ENCODE measurements around the gene DAB2IP. TPM values are rescaled to one million over a fixed set of nuclear protein-coding genes. Genes with fewer than 3 reads are reported as not detected.
"Not testable (repeated sequence)": the region's sequence is repeated elsewhere in the genome, so short reads cannot be mapped to it uniquely, and the experiment has no call there.

The DAB2IP gene
- total RNA-seq, 2 donors from 2014 or later = 51.6 to 83.2 TPM

- Histone ChIP-seq H3K27me3 (replicated peaks; ENCODE audit: insufficient read depth) (no peaks in the 10 kb centered on the region), H3K4me3 (no peak overlapping the region), H3K27ac (no peak overlapping the region), H3K9me3 (no peaks in the 10 kb centered on the region), H3K36me3 (no peaks in the 10 kb centered on the region), H3K4me1 (replicated peaks) (no peaks in the 10 kb centered on the region)
- intact Hi-C loops (cut with DNase I) = no loop called here
- no peak for DNase-seq (ENCODE audit: low spot score)
- TF ChIP-seq CTCF (IDR thresholded peaks at IDR 0.05) (peak in 1 of 4 experiments; percentile 32), POLR2AphosphoS5 (IDR thresholded peaks at IDR 0.05) (no peak), POLR2A (IDR thresholded peaks at IDR 0.05) (no peak)
- 67% methylated on average over 3 of the region's 3 CpGs for WGBS
Measured at GRCh38 chr9:121620777-121621449, 30.5 kb upstream of the DAB2IP start.

- Histone ChIP-seq H3K36me3 (no peaks in the 10 kb centered on the region), H3K27ac (no peak overlapping the region), H3K9me3 (no peaks in the 10 kb centered on the region), H3K27me3 (replicated peaks; ENCODE audit: insufficient read depth) (no peaks in the 10 kb centered on the region), H3K4me3 (no peak overlapping the region), H3K4me1 (replicated peaks) (no peaks in the 10 kb centered on the region)
- DNase-seq (ENCODE audit: low spot score) = no peak
- TF ChIP-seq CTCF (IDR thresholded peaks at IDR 0.05) = no peak
- TF ChIP-seq POLR2AphosphoS5 (IDR thresholded peaks at IDR 0.05) = no peak
- TF ChIP-seq POLR2A (IDR thresholded peaks at IDR 0.05) = no peak
- 75% methylated on average over 14 of the region's 14 CpGs for WGBS
- intact Hi-C loops (cut with DNase I) = no loop called here
Measured at GRCh38 chr9:121622387-121623203, 28.8 kb upstream of the DAB2IP start.

- intact Hi-C loops (cut with DNase I); H3K27ac ChIP-seq; H3K27me3 ChIP-seq (replicated peaks; ENCODE audit: insufficient read depth); DNase-seq (ENCODE audit: low spot score); H3K9me3 ChIP-seq; H3K4me3 ChIP-seq; H3K4me1 ChIP-seq (replicated peaks); H3K36me3 ChIP-seq: not testable (repeated sequence)
- whole genome bisulfite sequencing = 98% methylated on average over 2 of the region's 2 CpGs
Measured at GRCh38 chr9:121623430-121623829, 28.0 kb upstream of the DAB2IP start.

- Histone ChIP-seq H3K27ac (no peak overlapping the region), H3K9me3 (no peaks in the 10 kb centered on the region), H3K36me3 (no peaks in the 10 kb centered on the region), H3K4me3 (no peak overlapping the region), H3K27me3 (replicated peaks; ENCODE audit: insufficient read depth) (no peaks in the 10 kb centered on the region), H3K4me1 (replicated peaks) (no peaks in the 10 kb centered on the region)
- DNase-seq (ENCODE audit: low spot score) = no peak
- 29% methylated on average over 3 of the region's 3 CpGs for WGBS
- no peak for TF ChIP-seq CTCF (IDR thresholded peaks at IDR 0.05)
- TF ChIP-seq POLR2AphosphoS5 (IDR thresholded peaks at IDR 0.05) = no peak
- no peak for TF ChIP-seq POLR2A (IDR thresholded peaks at IDR 0.05)
- intact Hi-C loops (cut with DNase I) = no loop called here
Measured at GRCh38 chr9:121625590-121625989, 25.8 kb upstream of the DAB2IP start.

GRCh38 chr9:121626012-121626411, 25.4 kb upstream of the DAB2IP start:
- no peaks in the 10 kb centered on the region for H3K27me3 ChIP-seq (replicated peaks; ENCODE audit: insufficient read depth)
- WGBS = 75% methylated on average over 4 of the region's 4 CpGs
- no peaks in the 10 kb centered on the region for H3K4me1 ChIP-seq (replicated peaks)
- intact Hi-C loops (cut with DNase I) = no loop called here
- DNase-seq (ENCODE audit: low spot score) = no peak
- H3K27ac ChIP-seq = no peak overlapping the region
- H3K9me3 ChIP-seq = no peaks in the 10 kb centered on the region
- no peaks in the 10 kb centered on the region for H3K36me3 ChIP-seq
- H3K4me3 ChIP-seq = no peak overlapping the region
- TF ChIP-seq POLR2AphosphoS5 (IDR thresholded peaks at IDR 0.05) = no peak
- TF ChIP-seq POLR2A (IDR thresholded peaks at IDR 0.05) = no peak
- no peak for TF ChIP-seq CTCF (IDR thresholded peaks at IDR 0.05)

Data from prostate gland (tissue), 2 donors.